Upper lobe of left lung (tissue), 6 donors: ENCODE results near the gene PEX7. TPM values are rescaled to one million over a fixed set of nuclear protein-coding genes. Genes with fewer than 3 reads are reported as not detected.
"Not testable (repeated sequence)": the region's sequence is repeated elsewhere in the genome, so short reads cannot be mapped to it uniquely, and the experiment has no call there.

Experiments used
- ATAC-seq, 2 donors: fragments of 200-7000 bp; cut with Tn5 transposase; one replicate each; pipeline ENCODE4 v1.9.1; 2022; ENCODE audit warnings: mild to moderate bottlenecking in 2 of 2, moderate library complexity in 2 of 2; ENCODE audit not compliant: low FRiP score in 2 of 2
- DNase-seq, 2 donors: peaks; one replicate each; pipeline ENCODE4 v3.0.0-alpha.2; 2019 to 2020
- H3K27ac ChIP-seq, 4 donors: fragments of 200-600 bp; sonication (generic); one replicate each; pipeline ENCODE4 v1.5.1; 2016 to 2019
- H3K27me3 ChIP-seq, 4 donors: fragments of 200-600 bp; sonication (generic); one replicate each; pipeline ENCODE4 v1.5.1; 2017 to 2019
- H3K36me3 ChIP-seq, 4 donors: fragments of 200-600 bp; sonication (generic); one replicate each; pipeline ENCODE4 v1.5.1; 2016 to 2019
- H3K4me1 ChIP-seq, 4 donors: fragments of 200-600 bp; sonication (generic); one replicate each; pipeline ENCODE4 v1.5.1; 2018 to 2019
- H3K4me3 ChIP-seq, 4 donors: fragments of 200-600 bp; sonication (generic); one replicate each; pipeline ENCODE4 v1.5.1; 2017 to 2019; ENCODE audit warnings: mild to moderate bottlenecking in 2 of 4, moderate library complexity in 1 of 4
- H3K9me3 ChIP-seq, 4 donors: fragments of 200-600 bp; sonication (generic); one replicate each; pipeline ENCODE4 v1.5.1; 2018 to 2019
- EP300 ChIP-seq, 4 donors: sonication (generic); formaldehyde crosslinking; IDR thresholded peaks; one replicate each; pipeline ENCODE4 v1.5.1; 2017; ENCODE audit warnings: antibody characterized with exemption in 4 of 4, control low read depth in 2 of 4
- POLR2A ChIP-seq, 4 donors: fragments of 450-650 bp; IDR thresholded peaks; one replicate each; pipeline ENCODE4 v1.5.1; 2016 to 2017; ENCODE audit warnings: antibody characterized with exemption in 4 of 4, mild to moderate bottlenecking in 2 of 4
- POLR2AphosphoS5 ChIP-seq, 2 donors: sonication (generic); formaldehyde crosslinking; IDR thresholded peaks; one replicate each; pipeline ENCODE4 v1.5.1; 2017; ENCODE audit warnings: antibody characterized with exemption in 2 of 2
- WGBS, 2 donors: methylation state at CpG; one replicate each; pipeline ENCODE4 v1.1.5; 2017 to 2018; 5-methylcytosine and 5-hydroxymethylcytosine counted together
- total RNA-seq, 6 donors: library from RNA; depleted of rRNA in 4 of 6; stranded (reverse); fragments of >200 nt in 4 of 6; gene quantifications; one replicate each; pipeline versions ENCODE4 v1.1.0 to v1.2.1, GENCODE V29; 2016 to 2021
- TF ChIP-seq, protein P1 (sequence below), 6 experiments: fragments of 450-650 bp in 4 of 6; fragments of 200-600 bp in 2 of 6; sonication (generic) in 2 of 6; IDR thresholded peaks; one replicate each; pipeline ENCODE4 v1.5.1; 2016 to 2019; ENCODE audit warnings: antibody characterized with exemption in 6 of 6
- donor health status: DM: no; HTN: no; CAD: no; lungs with moderate emphysema.
- donor health status: DM: no; HTN: yes; CAD: no; lungs with severe emphysema.

PEX7 gene
- total RNA-seq, 6 donors from 2014 or later, result 6.7 to 11.7 (median 9.7) TPM

DNA sequence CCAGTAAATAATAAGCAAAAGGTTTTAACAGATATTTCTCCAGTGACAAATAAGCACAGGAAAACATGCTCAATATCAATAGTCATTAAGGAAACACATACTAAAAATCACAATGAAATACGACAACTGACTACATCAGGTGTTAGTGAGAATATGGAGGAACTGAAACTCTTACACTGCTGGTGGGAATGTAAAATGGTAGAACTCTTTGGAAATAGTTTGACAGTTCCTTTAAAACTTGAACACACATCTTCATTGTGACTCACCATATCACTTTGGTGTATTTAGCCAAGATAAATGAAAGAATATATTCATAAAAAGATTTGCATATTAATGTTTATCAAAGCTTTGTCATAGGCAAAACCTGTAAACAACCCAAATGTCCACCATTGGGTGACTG lies 18.8 kb upstream of the PEX7 start:
- DNase-seq (no peak), ATAC-seq (no peak)
- H3K4me1 ChIP-seq, result no peaks in the 10 kb centered on the region
- H3K4me3 ChIP-seq, result no peak overlapping the region
- TF ChIP-seq POLR2AphosphoS5 (IDR thresholded peaks at IDR 0.05) (no peak), POLR2A (IDR thresholded peaks at IDR 0.05) (no peak), EP300 (IDR thresholded peaks at IDR 0.05) (no peak)
- TF ChIP-seq, protein P1, sequence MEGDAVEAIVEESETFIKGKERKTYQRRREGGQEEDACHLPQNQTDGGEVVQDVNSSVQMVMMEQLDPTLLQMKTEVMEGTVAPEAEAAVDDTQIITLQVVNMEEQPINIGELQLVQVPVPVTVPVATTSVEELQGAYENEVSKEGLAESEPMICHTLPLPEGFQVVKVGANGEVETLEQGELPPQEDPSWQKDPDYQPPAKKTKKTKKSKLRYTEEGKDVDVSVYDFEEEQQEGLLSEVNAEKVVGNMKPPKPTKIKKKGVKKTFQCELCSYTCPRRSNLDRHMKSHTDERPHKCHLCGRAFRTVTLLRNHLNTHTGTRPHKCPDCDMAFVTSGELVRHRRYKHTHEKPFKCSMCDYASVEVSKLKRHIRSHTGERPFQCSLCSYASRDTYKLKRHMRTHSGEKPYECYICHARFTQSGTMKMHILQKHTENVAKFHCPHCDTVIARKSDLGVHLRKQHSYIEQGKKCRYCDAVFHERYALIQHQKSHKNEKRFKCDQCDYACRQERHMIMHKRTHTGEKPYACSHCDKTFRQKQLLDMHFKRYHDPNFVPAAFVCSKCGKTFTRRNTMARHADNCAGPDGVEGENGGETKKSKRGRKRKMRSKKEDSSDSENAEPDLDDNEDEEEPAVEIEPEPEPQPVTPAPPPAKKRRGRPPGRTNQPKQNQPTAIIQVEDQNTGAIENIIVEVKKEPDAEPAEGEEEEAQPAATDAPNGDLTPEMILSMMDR (IDR thresholded peaks at IDR 0.05), result no peak
- H3K27me3 ChIP-seq, result no peaks in the 10 kb centered on the region
- no peaks in the 10 kb centered on the region for H3K36me3 ChIP-seq
- WGBS, 2 donors, result 68 to 71% methylated on average over 1 of the region's 1 CpG
- no peak overlapping the region for H3K27ac ChIP-seq
- no peaks in the 10 kb centered on the region for H3K9me3 ChIP-seq

GRCh38 chr6:136809091-136809860 lies 13.1 kb upstream of the PEX7 start:
- ATAC-seq (no peak), DNase-seq (no peak)
- Histone ChIP-seq H3K36me3 (no peaks in the 10 kb centered on the region), H3K27me3 (no peaks in the 10 kb centered on the region), H3K9me3 (no peaks in the 10 kb centered on the region), H3K4me3 (no peak overlapping the region), H3K4me1 (no peaks in the 10 kb centered on the region), H3K27ac (no peak overlapping the region)
- TF ChIP-seq EP300 (IDR thresholded peaks at IDR 0.05) (no peak), POLR2A (IDR thresholded peaks at IDR 0.05) (no peak), POLR2AphosphoS5 (IDR thresholded peaks at IDR 0.05) (no peak)
- TF ChIP-seq, protein P1 (IDR thresholded peaks at IDR 0.05), result no peak
- 91 to 95% methylated on average over 7 of the region's 7 CpGs for WGBS, 2 donors

GRCh38 chr6:136811272-136811671 lies 11.1 kb upstream of the PEX7 start:
- Histone ChIP-seq H3K27ac (no peak overlapping the region), H3K4me3 (no peak overlapping the region), H3K9me3 (no peaks in the 10 kb centered on the region), H3K36me3 (no peaks in the 10 kb centered on the region), H3K4me1 (no peaks in the 10 kb centered on the region), H3K27me3 (no peaks in the 10 kb centered on the region)
- DNase-seq (no peak), ATAC-seq (no peak)
- TF ChIP-seq, protein P1 (IDR thresholded peaks at IDR 0.05), result no peak
- no peak for TF ChIP-seq EP300 (IDR thresholded peaks at IDR 0.05)
- TF ChIP-seq POLR2AphosphoS5 (IDR thresholded peaks at IDR 0.05), result no peak
- TF ChIP-seq POLR2A (IDR thresholded peaks at IDR 0.05), result no peak

DNA sequence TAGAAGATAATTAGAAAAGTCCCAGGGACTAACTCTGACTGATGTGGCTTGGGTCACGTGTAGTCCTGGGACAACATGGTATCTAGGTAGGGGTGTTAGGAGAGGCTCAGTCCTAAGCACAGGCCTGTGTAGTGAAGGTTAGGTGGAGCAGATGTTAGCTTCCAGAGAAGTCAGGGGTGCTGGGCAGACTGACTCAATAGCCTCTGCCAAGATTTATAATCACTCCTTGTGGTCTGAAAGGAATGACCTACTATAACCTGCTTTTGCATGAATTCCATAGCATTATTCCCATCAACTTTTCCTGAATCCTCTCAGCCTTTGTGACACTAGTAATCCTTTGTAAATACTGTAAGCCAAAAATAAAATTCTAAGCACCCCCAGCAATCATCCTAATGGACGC lies 10.2 kb upstream of the PEX7 start:
- Histone ChIP-seq H3K27me3 (no peaks in the 10 kb centered on the region), H3K27ac (no peak overlapping the region), H3K36me3 (no peaks in the 10 kb centered on the region), H3K9me3 (no peaks in the 10 kb centered on the region), H3K4me1 (no peaks in the 10 kb centered on the region), H3K4me3 (no peak overlapping the region)
- ATAC-seq, result no peak
- TF ChIP-seq, protein P1 (IDR thresholded peaks at IDR 0.05), result no peak
- TF ChIP-seq EP300 (IDR thresholded peaks at IDR 0.05) (no peak), POLR2AphosphoS5 (IDR thresholded peaks at IDR 0.05) (no peak), POLR2A (IDR thresholded peaks at IDR 0.05) (no peak)
- no peak for DNase-seq
- 79 to 95% methylated on average over 2 of the region's 2 CpGs for WGBS, 2 donors

- not testable (repeated sequence) for H3K27ac ChIP-seq, H3K4me1 ChIP-seq, H3K4me3 ChIP-seq, H3K27me3 ChIP-seq, DNase-seq, H3K36me3 ChIP-seq, ATAC-seq, H3K9me3 ChIP-seq
- WGBS, 2 donors, result 90 to 100% methylated on average over 1 of the region's 1 CpG
These were observed 6.8 kb upstream of the PEX7 start for GRCh38 chr6:136815608-136816007.
